ENCODE results near the gene RPTOR.

Gene RPTOR

DNA sequence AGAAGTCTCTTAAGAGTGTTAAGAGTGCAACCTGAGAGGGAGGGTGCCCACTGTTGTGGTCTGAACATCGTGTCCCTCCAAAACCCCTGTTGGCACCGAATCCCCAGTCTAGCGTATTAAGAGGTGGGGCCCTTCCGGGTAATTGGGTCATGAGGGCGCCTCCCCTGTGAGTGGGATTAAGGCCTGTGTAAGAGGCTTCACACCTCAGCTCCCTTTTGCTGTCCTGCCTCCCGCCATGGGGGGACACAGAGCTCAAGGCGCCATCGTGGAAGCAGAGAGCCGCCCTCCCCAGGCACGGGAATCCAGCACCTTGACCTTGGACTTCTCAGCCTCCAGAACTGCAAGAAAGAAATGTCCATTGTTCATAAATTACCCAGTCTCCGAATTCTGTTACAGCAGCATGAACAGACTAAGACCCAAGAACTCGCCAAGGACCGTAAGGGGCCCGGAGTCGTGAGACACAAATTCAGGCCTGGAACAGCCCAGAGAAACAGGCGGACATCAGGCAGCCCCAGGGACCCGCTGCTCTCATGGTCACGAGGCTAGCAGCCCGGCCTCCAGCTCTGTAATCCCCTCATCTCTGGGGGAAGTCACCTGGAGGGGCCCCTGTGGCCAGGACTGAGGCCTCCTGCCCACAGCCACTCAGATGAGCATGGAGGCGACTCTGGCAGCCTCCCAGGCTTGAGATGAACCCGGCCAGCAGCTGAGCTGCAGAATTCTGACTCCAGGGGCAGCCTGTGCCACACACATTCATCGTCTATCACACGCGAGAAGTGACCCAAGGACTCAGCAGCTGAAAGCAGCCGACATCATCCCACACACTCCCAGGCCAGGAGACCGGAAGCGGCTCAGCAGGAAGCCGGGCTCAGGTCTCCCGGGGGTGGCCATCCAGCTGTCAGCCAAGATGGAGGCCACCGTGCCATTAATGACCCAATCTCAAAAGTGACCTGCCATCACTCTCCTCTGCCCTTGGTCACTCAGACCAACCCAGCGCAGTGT lies 434.2 kb downstream of the RPTOR start:
- in situ Hi-C loops (cut with MboI; ENCODE audit: low sequenced_read_pairs, unreplicated experiment), result loop anchor here (5.0 to 10.0 kb wide), 2 partner anchors 404 to 551 kb away; no protein-coding TSS in a partner anchor
- TF ChIP-seq CTCF (IDR thresholded peaks at IDR 0.05; ENCODE audit: borderline replicate concordance, control extremely low read depth, extremely low read depth, insufficient read depth, missing control alignments), result no peak
- no peak for DNase-seq (ENCODE audit: low spot score)

DNA sequence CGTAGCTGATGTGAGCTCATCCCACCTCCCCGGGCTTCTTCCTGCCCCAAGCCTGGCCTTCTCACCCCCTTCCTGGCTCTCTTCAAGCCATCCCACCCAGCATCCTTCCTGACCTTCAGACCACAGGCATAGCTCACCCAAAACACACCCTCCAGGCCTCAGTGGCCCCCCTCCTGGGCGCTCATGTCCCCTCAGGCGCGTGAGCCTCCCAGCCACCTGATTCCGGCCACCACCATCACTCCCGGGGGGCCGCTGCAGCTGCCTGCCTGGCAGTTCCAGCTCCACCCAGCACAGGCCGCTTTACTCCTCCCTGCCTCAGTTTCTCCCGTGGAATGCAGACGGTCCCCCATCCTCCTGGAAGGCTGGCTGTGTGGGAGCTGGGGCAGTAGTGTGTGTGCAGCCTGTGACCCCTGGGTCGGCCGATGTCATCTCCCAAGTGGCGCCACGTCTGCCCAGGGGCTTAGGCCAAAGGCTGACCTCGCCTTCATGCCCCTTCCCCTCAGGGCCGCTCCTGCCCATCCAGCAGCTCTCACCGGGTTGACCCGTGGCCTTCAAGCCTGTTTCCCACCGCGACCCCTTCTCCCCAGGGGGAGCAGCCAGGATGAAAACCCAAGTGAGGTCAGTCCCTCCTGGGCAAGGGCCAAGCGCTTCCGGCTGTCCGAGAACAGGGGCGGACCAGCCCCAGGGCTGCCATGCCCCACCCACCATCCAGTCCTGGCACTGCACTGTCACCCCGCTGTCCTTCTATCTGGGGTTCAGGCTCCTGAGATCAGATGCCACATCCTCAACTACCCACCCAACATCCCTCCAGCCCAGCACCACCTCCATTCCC lies 435.1 kb downstream of the RPTOR start:
- TF ChIP-seq CTCF (IDR thresholded peaks at IDR 0.05; ENCODE audit: borderline replicate concordance, control extremely low read depth, extremely low read depth, insufficient read depth, missing control alignments), result no peak
- DNase-seq (ENCODE audit: low spot score), result no peak
- in situ Hi-C loops (cut with MboI; ENCODE audit: low sequenced_read_pairs, unreplicated experiment), result loop anchor here (5.0 to 10.0 kb wide), 2 partner anchors 405 to 552 kb away; no protein-coding TSS in a partner anchor

DNA sequence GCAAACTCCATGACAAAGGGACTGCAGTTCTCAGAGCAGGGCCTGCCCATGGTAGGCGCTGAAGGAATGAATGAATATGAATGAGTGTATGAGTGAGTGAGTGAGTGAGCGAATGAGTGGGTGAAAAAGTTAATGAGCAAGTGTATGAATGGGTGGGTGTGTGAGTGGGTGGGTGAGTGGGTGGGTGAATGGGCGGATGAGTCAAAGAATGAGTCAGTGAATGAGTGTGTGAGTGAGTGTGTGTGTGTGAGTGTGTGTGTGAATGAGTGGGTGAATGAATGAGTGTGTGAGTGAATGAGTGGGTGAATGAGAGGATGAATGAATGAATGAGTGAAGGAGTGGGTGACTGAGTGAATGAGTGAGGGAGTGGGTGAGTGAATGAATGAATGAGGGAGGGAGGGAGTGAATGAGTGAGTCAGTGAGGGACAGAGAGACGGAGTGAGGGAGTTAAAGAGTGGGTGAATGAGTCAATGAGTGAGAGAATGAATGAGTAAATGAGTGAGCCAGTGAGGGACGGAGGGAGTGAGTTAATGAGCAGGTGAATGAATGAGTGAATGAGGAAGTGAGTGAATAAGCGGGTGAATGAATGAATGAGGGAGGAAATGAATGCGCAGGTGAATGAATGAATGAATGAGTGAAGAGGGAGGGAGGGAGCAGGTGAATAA lies 435.9 kb downstream of the RPTOR start:
- in situ Hi-C loops (cut with MboI; ENCODE audit: low sequenced_read_pairs, unreplicated experiment), result no loop called here
- no peak for TF ChIP-seq CTCF (IDR thresholded peaks at IDR 0.05; ENCODE audit: borderline replicate concordance, control extremely low read depth, extremely low read depth, insufficient read depth, missing control alignments)
- DNase-seq (ENCODE audit: low spot score), result no peak

DNA sequence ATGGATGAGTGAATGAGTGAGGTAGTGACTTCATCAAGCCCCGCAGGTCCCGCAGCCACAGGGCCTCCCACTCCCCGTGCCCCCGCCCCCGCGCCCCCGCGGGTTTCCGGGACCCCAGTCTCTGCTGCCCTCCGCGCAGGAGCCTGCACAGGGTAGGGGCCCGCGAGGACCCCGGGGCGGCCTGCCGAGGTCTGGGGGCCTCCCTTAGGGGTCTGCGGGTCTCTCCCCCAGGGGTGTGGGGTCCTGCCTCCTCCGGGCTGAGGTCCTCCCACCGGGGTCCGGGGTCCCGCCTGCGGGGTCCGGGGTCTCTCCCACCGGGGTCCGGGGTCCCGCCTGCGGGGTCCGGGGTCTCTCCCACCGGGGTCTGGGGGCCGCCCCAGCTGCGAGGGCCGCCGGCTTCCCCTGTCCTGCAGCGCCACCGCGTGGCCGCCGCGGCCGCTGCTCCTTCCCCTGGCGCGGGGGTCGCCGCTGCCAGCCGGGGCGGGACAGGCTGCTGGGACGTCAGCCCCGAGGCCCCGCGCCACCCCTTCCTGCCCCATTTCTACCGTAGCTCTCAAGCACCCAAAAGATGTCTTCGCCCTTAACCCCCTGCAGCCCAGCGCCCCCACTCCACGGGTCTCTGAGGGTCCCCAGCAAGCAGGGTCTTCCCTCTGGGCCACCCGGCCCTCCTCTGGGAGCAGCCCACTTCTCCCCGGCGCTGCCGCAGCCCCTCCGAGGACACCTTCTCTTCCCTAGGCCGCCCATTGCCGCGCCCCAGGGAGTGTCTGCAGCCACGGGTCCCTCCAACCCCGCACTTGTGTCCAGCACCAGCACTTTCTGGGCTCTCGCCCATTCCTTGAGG lies 436.6 kb downstream of the RPTOR start:
- peak; percentile 85 for TF ChIP-seq CTCF (IDR thresholded peaks at IDR 0.05; ENCODE audit: borderline replicate concordance, control extremely low read depth, extremely low read depth, insufficient read depth, missing control alignments)

DNA sequence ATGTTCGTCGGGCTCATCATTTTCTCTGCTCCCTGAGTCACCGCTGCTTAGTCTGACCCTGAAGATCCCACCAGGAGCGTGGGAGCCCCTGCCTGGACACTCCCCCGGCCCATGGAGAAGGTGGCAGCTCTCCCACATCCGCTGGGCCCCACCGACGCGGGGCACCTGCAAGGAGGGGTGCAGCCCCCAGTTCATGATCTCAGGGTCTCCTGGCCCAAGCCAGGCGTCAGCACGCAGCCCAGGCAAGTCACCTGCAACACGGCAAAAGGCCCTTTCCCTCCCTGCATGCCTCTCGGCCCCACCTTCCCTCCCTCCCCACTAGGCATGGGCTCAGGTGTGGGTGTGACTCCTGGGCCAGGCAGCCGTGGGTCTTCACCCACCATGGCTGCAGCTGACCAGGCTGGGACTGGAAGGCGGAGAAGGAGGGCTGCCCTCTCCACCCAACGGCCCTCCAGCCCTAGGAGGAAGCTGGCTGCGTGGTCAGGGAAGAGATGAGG lies 437.3 kb downstream of the RPTOR start:
- in situ Hi-C loops (cut with MboI; ENCODE audit: low sequenced_read_pairs, unreplicated experiment), result no loop called here
- DNase-seq (ENCODE audit: low spot score), result no peak
- TF ChIP-seq CTCF (IDR thresholded peaks at IDR 0.05; ENCODE audit: borderline replicate concordance, control extremely low read depth, extremely low read depth, insufficient read depth, missing control alignments), result no peak

More for the DNA sequence above, 436.6 kb downstream of the RPTOR start:
- DNase-seq (ENCODE audit: low spot score), result peak; percentile 86
- in situ Hi-C loops (cut with MboI; ENCODE audit: low sequenced_read_pairs, unreplicated experiment), result no loop called here

Measured in GM13976 (cell line).